Measurements from ENCODE around the gene KRT73.

DNA sequence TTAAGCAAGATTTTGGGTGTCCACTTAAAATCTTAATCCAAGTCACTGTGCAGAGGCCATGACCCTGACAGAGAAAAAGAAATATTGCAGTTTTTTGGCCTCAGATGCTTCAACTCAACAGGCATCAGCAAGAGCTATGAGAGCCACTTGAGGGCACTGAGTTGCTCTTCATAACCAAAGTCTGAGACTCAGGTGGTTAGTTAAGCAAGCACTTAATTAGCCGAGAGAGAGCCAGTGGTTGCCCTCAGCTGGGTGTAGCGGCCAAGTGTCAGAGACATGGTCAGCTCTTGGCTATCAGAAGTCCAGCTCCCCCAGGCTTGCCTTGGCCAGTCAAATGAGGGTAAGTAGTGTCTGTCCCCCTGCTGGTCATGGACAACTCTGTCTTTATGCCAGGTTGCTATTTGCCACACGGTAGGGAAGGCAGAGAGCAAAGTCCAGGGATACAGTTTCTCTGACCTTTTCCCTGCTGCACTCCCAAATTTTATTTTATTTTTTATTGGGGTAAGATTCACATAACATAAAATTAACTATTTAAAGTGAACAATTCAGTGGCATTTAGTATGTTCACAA is 56.4 kb downstream of the KRT73 start:
- TF ChIP-seq, protein P1, sequence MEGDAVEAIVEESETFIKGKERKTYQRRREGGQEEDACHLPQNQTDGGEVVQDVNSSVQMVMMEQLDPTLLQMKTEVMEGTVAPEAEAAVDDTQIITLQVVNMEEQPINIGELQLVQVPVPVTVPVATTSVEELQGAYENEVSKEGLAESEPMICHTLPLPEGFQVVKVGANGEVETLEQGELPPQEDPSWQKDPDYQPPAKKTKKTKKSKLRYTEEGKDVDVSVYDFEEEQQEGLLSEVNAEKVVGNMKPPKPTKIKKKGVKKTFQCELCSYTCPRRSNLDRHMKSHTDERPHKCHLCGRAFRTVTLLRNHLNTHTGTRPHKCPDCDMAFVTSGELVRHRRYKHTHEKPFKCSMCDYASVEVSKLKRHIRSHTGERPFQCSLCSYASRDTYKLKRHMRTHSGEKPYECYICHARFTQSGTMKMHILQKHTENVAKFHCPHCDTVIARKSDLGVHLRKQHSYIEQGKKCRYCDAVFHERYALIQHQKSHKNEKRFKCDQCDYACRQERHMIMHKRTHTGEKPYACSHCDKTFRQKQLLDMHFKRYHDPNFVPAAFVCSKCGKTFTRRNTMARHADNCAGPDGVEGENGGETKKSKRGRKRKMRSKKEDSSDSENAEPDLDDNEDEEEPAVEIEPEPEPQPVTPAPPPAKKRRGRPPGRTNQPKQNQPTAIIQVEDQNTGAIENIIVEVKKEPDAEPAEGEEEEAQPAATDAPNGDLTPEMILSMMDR (conservative IDR thresholded peaks at IDR 0.05 in 1 of 2, IDR thresholded peaks at IDR 0.05 in 1 of 2; ENCODE audit: extremely low read depth in 1 of 2, insufficient read depth in 1 of 2, low read depth in 1 of 2, low read length in 2 of 2): peak; percentile 30 to 33
- no peak for TF ChIP-seq EZH2 (IDR thresholded peaks at IDR 0.05; ENCODE audit: borderline replicate concordance, low read length)
